ENCODE results near the gene HSD17B2.
"Not testable (repeated sequence)": the region's sequence is repeated elsewhere in the genome, so short reads cannot be mapped to it uniquely, and the experiment has no call there.

The HSD17B2 gene

DNA sequence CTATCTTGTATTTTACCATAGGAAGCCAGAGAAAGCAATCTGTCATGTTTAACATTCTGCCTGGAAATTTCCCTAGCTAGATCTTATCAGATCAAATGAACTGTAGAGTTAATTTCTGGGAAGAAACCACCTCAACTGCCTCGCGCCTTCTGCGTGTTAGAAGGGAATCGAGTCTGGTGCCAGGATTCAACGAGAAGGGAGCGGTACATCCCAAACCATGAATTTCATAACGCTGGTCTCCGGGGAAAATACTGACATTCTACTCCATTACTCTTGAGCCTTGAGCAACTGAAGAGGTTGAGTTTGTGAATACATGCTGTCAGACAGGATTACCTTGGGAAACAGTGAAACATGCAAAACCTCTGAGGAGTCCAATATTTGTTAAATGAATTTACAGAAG lies 99.8 kb downstream of the HSD17B2 start:
- no peak for DNase-seq (ENCODE audit: low spot score)

DNA sequence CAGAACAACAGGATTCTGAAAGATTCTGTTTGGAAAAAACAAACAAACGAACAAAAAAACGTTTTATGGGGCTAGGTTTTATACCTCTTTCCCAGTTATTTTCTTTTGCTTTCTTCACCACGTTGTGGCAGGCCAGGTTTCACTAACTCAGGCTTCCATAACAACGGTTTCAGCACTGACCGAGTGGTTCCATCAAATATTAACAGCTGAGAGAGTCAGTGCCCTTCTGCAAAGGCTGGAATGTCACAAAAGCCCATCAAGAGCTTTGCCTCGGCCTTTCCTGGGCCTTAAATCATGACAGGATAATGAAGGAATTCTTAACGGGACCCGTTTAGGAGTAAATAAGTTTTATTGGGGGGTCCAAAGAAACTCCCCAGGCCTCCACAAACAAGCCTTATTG lies 100.8 kb downstream of the HSD17B2 start:
- DNase-seq (ENCODE audit: low spot score): no peak

DNA sequence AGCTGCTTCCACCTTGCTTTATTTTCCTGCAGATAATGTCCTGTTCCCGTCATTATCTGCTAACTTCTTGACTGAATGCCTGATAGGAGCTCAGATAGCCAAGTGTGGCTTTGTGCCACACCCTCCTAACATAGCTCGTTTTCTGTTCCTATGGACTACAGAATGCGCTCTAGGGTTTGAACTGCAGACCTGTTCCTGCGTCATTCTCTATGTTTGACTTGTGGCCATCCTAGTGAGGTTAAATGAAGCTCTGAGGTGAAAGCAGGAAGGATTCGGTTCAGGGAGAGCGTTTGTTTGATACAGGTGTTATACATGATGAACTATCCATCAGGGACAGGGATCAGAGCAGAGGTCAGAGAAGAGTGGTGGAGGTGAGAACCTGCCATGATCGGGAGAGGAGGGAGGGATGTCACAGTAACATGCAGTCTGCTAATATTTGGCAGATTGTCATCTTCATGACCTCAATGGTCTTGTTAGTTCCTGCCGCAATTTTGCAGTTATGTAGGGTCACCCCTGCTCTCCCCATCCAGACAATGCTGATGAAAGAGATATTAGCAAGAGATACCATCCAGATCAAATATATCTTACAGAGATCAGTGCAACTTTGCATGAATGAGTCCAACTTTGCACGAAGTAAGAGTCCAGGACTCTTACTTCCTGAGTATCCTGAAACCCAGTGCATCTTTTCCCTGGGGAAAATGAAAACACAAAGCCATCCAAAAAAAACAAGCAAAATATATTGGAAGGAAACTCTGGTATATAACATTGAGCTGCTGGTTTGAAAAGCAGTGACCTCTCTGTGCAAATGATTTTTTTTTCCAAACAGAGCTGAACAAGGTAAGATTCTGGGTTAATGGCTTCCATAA lies 102.1 kb downstream of the HSD17B2 start:
- DNase-seq (ENCODE audit: low spot score): no peak

DNA sequence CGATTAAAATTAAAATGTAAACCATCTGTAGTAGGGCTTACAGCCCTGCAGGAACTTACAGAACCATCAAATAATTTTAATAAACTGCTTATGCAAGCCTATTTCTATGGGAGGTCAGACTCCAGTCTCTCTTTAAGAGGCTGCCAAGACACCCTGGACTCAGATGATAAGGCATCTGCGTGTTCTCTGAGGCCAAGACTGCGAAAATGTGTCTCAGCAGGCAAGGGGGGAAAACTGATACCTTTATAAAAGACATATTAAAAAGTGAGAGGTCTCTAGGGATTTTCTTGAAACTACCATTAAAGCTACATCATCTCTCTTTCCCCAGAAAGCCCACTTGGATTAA lies 102.7 kb downstream of the HSD17B2 start:
- DNase-seq (ENCODE audit: low spot score): no peak

DNA sequence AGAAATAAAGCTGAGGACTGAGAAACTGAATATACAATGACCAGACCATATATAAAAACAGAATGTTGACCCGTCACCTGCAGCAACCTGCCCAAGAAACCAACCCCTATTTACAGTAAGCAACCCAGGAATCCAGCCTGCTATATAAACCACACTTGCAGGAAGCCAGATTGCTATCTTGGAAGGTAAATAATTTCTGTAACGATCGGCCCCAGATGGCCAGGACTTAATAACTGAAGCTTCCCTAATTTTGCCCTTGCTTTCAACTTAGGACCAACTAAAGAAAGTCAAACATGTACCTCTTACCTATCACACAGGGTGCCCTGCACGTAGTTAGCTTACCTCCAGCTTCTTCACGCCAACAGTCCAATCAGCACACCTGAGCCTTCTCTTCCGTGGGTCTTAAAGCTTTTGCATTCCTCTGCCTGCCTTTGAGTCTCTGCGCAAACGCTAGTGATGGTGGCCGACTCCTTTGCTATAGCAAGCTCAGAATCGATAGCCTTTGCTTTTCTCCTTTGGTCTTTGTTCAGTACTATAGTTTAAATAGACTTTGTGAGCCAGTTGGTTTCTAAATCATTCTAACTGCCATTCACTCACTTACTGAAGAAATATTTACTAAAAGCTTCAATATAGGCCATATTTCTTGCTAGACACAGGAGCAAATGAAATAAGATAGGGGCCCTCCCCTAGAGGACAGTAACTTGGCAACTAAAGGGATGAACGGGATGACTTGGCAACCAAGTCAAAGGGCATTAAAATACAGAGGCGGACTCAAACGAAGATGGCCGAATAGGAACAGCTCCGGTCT lies 103.6 kb downstream of the HSD17B2 start:
- no peak for DNase-seq (ENCODE audit: low spot score)

DNA sequence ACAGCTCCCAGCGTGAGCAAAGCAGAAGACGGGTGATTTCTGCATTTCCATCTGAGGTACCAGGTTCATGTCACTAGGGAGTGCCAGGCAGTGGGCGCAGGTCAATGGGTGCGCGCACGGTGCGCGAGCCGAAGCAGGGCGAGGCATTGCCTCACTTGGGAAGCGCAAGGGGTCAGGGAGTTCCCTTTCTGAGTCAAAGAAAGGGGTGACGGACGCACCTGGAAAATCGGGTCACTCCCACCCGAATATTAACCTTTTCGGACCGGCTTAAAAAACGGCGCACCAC lies 104.2 kb downstream of the HSD17B2 start:
- DNase-seq (ENCODE audit: low spot score): not testable (repeated sequence)

DNA sequence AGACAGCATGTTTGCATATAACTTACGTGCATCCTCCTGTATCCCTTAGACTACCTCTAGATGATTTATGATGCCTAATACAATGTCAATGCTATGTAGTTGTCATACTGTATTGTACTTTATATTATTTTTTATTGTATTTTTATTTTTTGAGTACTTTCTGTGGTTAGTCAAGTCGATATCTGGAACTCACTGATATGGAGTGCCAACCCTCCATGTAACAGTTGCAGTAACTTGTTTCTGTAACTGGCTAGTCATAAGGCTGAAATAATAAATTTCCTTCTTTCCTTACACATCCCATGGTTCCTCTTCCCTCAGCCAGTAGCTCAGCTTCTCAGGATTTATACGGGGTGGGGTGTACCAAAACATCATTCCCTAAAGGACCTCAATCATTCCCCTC lies 111.5 kb downstream of the HSD17B2 start:
- DNase-seq (ENCODE audit: low spot score): no peak

DNA sequence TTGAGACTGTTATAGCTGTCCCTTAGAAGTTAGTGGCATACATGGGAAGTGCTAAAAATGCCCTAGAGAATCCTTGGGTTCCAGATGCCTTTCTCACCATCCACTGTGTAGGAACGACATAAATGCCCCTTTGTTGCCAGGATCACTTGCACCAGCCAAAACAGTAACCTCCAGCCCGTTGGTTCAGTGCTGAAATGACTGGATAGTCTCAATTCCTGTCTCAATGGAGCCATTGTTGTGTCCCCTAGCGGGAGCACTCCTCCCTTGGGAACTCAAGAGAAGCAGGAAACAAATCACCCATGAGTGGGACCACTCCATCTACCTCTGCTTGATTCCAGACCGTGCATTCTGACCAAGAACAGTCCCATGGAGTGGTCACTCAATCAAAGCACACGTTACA lies 111.9 kb downstream of the HSD17B2 start:
- DNase-seq (ENCODE audit: low spot score): peak; percentile 91

DNA sequence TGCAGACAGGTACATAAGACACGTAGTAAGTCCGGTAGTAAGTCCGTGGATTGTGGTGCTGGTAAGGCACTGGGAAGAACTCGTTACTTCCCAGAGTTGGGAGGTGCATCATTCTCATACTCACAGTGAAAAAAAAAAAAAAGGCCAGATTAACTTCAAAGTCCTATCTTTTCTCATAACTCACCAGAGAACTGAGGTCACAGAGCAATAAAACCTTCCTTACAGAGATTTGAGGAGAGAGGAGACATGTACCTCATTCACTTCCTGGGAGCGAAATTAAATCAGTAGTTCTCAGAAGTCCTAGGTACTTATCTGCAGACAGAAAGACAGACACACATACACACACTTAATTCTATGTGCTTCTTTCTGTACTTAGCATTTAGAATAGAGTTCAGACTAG lies 112.5 kb downstream of the HSD17B2 start:
- no peak for DNase-seq (ENCODE audit: low spot score)
